ENCODE measurements around the gene GPAM.

DNA sequence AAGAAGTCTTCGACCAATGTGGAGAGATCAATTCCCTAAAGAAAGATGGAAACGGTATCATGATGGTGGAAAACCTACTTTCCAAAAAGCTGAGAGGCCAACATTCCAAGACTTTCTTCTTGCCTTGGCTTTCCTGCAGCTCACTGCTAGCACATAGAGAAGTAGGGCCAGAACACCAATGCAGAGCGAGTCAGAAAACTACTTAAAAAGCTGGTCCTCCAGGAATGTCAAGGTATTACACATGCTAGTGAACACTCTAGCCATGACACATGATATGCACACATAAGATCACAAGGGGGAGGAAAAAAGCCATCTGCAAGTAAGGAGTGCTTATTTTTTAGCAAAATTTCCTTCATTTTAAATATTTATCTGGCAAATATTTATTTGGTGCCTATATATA is 22.7 kb downstream of the GPAM start:
- TF ChIP-seq, protein P1, sequence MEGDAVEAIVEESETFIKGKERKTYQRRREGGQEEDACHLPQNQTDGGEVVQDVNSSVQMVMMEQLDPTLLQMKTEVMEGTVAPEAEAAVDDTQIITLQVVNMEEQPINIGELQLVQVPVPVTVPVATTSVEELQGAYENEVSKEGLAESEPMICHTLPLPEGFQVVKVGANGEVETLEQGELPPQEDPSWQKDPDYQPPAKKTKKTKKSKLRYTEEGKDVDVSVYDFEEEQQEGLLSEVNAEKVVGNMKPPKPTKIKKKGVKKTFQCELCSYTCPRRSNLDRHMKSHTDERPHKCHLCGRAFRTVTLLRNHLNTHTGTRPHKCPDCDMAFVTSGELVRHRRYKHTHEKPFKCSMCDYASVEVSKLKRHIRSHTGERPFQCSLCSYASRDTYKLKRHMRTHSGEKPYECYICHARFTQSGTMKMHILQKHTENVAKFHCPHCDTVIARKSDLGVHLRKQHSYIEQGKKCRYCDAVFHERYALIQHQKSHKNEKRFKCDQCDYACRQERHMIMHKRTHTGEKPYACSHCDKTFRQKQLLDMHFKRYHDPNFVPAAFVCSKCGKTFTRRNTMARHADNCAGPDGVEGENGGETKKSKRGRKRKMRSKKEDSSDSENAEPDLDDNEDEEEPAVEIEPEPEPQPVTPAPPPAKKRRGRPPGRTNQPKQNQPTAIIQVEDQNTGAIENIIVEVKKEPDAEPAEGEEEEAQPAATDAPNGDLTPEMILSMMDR (IDR thresholded peaks at IDR 0.05), result no peak
- no peak for TF ChIP-seq EZH2 (IDR thresholded peaks at IDR 0.05; ENCODE audit: borderline replicate concordance, insufficient read depth, low read depth, low read length, poor library complexity, severe bottlenecking)
